GM21576 (cell line): ENCODE data around the gene MRPS33.
"Not testable (repeated sequence)": the region's sequence is repeated elsewhere in the genome, so short reads cannot be mapped to it uniquely, and the experiment has no call there.

Experiments used
- ATAC-seq: cut with Tn5 transposase; IDR thresholded peaks from one replicate; pipeline ENCODE4 v1.9.1; 2021; ENCODE audit warnings: mild to moderate bottlenecking, moderate library complexity; ENCODE audit not compliant: unreplicated experiment

Gene MRPS33

GRCh38 chr7:141014524-141015395, at the start of gene MRPS33:
Gene MRPS33 (minus strand): TSS chr7:141014952. CDS start chr7:141010633, 4,319 bp downstream.
- ATAC-seq: peak; percentile 99

- ATAC-seq: no peak
These were observed 43.0 kb upstream of the MRPS33 start for GRCh38 chr7:141057788-141058187.

GRCh38 chr7:141055146-141055545, 40.4 kb upstream of the MRPS33 start:
- no peak for ATAC-seq

GRCh38 chr7:141053626-141054025, 38.9 kb upstream of the MRPS33 start:
- no peak for ATAC-seq

- ATAC-seq: no peak
These were observed 31.3 kb upstream of the MRPS33 start for GRCh38 chr7:141045842-141046620.

- no peak for ATAC-seq
These were observed 30.5 kb upstream of the MRPS33 start for GRCh38 chr7:141045126-141045841.

- no peak for ATAC-seq
These were observed 28.9 kb upstream of the MRPS33 start for GRCh38 chr7:141043616-141044015.

- no peak for ATAC-seq
These were observed 27.8 kb upstream of the MRPS33 start for GRCh38 chr7:141042222-141043193.

- ATAC-seq: no peak
These were observed 24.6 kb upstream of the MRPS33 start for GRCh38 chr7:141039376-141039775.

GRCh38 chr7:141038100-141038499, 23.3 kb upstream of the MRPS33 start:
- not testable (repeated sequence) for ATAC-seq

- ATAC-seq: not testable (repeated sequence)
These were observed 18.0 kb upstream of the MRPS33 start for GRCh38 chr7:141032539-141033323.

- ATAC-seq: no peak
These were observed 14.0 kb upstream of the MRPS33 start for GRCh38 chr7:141028767-141029166.

GRCh38 chr7:141027043-141027442, 12.3 kb upstream of the MRPS33 start:
- no peak for ATAC-seq

- ATAC-seq: no peak
These were observed 9.9 kb upstream of the MRPS33 start for GRCh38 chr7:141024668-141025067.

- no peak for ATAC-seq
These were observed 8.5 kb upstream of the MRPS33 start for GRCh38 chr7:141023295-141023694.

- ATAC-seq: no peak
These were observed 2.8 kb upstream of the MRPS33 start for GRCh38 chr7:141017555-141017954.

GRCh38 chr7:141016349-141016748, 1.6 kb upstream of the MRPS33 start:
- ATAC-seq: no peak

- peak; percentile 0 for ATAC-seq
These were observed 628 bp downstream of the MRPS33 start for GRCh38 chr7:141014125-141014523.

- ATAC-seq: no peak
These were observed 1.4 kb downstream of the MRPS33 start for GRCh38 chr7:141013345-141013715.
